KOPT-K1 (cell line): Measurements from ENCODE around the gene MRPL50.

ENCODE experiments used
- H3K27ac ChIP-seq: fragments of 200-600 bp; sonication (generic); 2 replicates; pipeline ENCODE4 v1.5.1; 2016; ENCODE audit warnings: antibody characterized with exemption, mild to moderate bottlenecking, low read depth, low read length; ENCODE audit not compliant: poor library complexity, severe bottlenecking
- H3K36me3 ChIP-seq: fragments of 200-600 bp; sonication (generic); 2 replicates; pipeline ENCODE4 v1.5.1; 2017; ENCODE audit warnings: antibody characterized with exemption, mild to moderate bottlenecking, low read length, moderate library complexity; ENCODE audit not compliant: insufficient read depth
- H3K9me3 ChIP-seq: fragments of 200-600 bp; sonication (generic); 2 replicates; pipeline ENCODE4 v1.5.1; 2017; ENCODE audit warnings: antibody characterized with exemption, low read length, mild to moderate bottlenecking; ENCODE audit not compliant: insufficient read depth, poor library complexity, severe bottlenecking

MRPL50 gene

DNA sequence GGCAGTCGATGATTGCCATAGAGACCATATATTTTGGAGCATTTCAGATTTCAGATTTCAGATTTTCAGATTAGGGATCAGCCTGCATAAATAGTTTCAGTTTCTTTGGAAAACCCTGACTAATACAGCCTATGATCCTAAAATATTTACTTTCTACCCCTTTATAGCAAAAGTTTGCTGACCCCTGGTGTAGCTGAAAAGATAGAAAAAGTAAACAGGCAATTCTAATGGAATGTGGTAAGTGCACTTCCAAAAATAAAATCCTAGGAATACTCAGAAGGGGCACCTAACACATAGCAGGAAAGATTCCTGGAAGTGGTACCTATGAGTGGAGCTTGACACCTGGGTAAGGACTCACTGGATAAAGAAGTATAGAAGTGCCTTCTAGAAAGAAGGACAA, 48.1 kb downstream of the MRPL50 start:
- H3K9me3 ChIP-seq: no peaks in the 10 kb centered on the region
- H3K36me3 ChIP-seq: no peaks in the 10 kb centered on the region
- no peak overlapping the region for H3K27ac ChIP-seq

DNA sequence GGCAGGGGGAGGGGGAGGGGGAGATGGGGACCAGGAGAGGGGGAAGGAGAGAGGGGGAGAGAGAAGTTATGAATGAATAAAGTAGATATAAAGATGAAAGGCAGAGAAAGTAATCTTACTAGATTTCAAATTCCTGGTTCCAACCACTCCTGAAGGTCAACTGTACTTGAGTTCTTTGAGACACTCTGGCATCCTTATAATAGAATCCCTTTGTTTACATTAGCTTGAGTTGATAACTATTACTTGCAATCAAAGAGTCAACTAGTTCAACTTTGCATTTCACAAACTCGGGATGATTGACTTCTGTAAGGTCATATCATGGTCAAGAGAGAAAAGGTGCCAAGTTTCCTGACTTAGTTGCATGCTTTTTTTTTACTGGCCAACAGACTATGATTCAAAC, 55.8 kb downstream of the MRPL50 start:
- Histone ChIP-seq H3K36me3 (no peaks in the 10 kb centered on the region), H3K27ac (no peak overlapping the region), H3K9me3 (no peaks in the 10 kb centered on the region)

DNA sequence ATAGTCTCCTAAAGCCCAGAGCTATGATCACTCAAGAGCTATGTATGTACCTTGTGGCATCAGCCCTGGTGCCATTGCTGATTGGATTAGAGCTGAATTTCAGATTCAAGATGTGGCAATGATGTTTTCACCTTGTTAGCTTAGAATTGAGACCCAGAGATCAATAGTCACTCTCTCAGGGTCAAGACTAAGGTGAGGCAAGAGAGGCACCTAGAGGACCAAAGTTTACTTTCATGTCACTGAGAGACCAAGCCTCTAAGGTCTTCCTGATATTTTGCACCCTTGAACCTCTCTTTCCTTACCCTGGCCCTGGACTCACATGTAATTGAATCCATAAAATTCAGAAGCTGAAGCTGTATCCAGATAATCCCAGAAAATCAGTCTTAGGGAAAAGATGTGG, 56.5 kb downstream of the MRPL50 start:
- no peaks in the 10 kb centered on the region for H3K9me3 ChIP-seq
- no peaks in the 10 kb centered on the region for H3K36me3 ChIP-seq
- H3K27ac ChIP-seq: no peak overlapping the region
